GM08714 (cell line): ENCODE results near the gene ANAPC2.

Experiments
- H3K4me3 ChIP-seq: fragments of 200-500 bp; sonication (Bioruptor generic); 2 replicates; pipeline ENCODE4 v1.5.1; 2014; ENCODE audit warnings: mild to moderate bottlenecking, low read length, inconsistent platforms
- ZNF274 ChIP-seq: IDR thresholded peaks from 2 replicates; pipeline ENCODE4 v1.6.1; 2012; ENCODE audit warnings: mild to moderate bottlenecking, low read depth, low read length

Gene ANAPC2

GRCh38 chr9:137188490-137189296 is at the start of gene ANAPC2, which contains the start of gene SSNA1:
TSS of gene ANAPC2 (minus strand) at chr9:137188560. CDS start at chr9:137188532, 28 bp downstream.
TSS of gene SSNA1 (plus strand) at chr9:137188676. CDS start at chr9:137188727, 51 bp downstream.
- TF ChIP-seq ZNF274 = no peak
- H3K4me3 ChIP-seq = peak within 1 kb of the TSS; percentile 80

GRCh38 chr9:137236936-137237421 is 48.6 kb upstream of the ANAPC2 start:
- TF ChIP-seq ZNF274 = no peak
- no peak overlapping the region; the same call in 1 of the 2 replicates for H3K4me3 ChIP-seq

GRCh38 chr9:137236238-137236935 is 48.0 kb upstream of the ANAPC2 start:
- TF ChIP-seq ZNF274 = no peak
- H3K4me3 ChIP-seq = no peak overlapping the region; the same call in 1 of the 2 replicates

- TF ChIP-seq ZNF274 = no peak
- H3K4me3 ChIP-seq = no peak overlapping the region
Observed at GRCh38 chr9:137235424-137236237, 47.3 kb upstream of the ANAPC2 start.

- no peak for TF ChIP-seq ZNF274
- no peak overlapping the region for H3K4me3 ChIP-seq
Observed at GRCh38 chr9:137234758-137235423, 46.5 kb upstream of the ANAPC2 start.

GRCh38 chr9:137234055-137234697 is 45.8 kb upstream of the ANAPC2 start:
- no peak for TF ChIP-seq ZNF274
- H3K4me3 ChIP-seq = no peak overlapping the region

- no peak overlapping the region for H3K4me3 ChIP-seq
- no peak for TF ChIP-seq ZNF274
Observed at GRCh38 chr9:137233143-137233980, 45.0 kb upstream of the ANAPC2 start.

GRCh38 chr9:137232510-137232909 is 44.1 kb upstream of the ANAPC2 start:
- no peak for TF ChIP-seq ZNF274
- no peak overlapping the region for H3K4me3 ChIP-seq

- no peak overlapping the region for H3K4me3 ChIP-seq
- TF ChIP-seq ZNF274 = no peak
Observed at GRCh38 chr9:137232101-137232500, 43.7 kb upstream of the ANAPC2 start.

GRCh38 chr9:137231372-137232039 is 43.1 kb upstream of the ANAPC2 start:
- no peak for TF ChIP-seq ZNF274
- H3K4me3 ChIP-seq = no peak overlapping the region

- no peak within 1 kb of the TSS for H3K4me3 ChIP-seq
- TF ChIP-seq ZNF274 = no peak
Observed at GRCh38 chr9:137230705-137231371, 42.5 kb upstream of the ANAPC2 start, which contains the start of gene SLC34A3. TSS of gene SLC34A3 (plus strand) at chr9:137230901. CDS start at chr9:137231703, 802 bp downstream.
